Esophagus squamous epithelium (tissue), 4 donors: Measurements from ENCODE around the gene NEK9.

Source experiments
- CTCF ChIP-seq, 6 experiments: fragments of 450-650 bp in 4 of 6; fragments of 200-600 bp in 2 of 6; sonication (generic) in 2 of 6; IDR thresholded peaks; one replicate each; pipeline ENCODE4 v1.5.1; 2016 to 2019; ENCODE audit warnings: antibody characterized with exemption in 6 of 6, mild to moderate bottlenecking in 4 of 6, moderate library complexity in 4 of 6
- POLR2A ChIP-seq, 4 donors: fragments of 450-650 bp; IDR thresholded peaks; one replicate each; pipeline ENCODE4 v1.6.1; 2017; ENCODE audit warnings: antibody characterized with exemption in 4 of 4, mild to moderate bottlenecking in 4 of 4, moderate library complexity in 3 of 4

GRCh38 chr14:75143761-75144527 lies 17.1 kb upstream of the NEK9 start:
- no peak for TF ChIP-seq POLR2A (IDR thresholded peaks at IDR 0.05)
- TF ChIP-seq CTCF (IDR thresholded peaks at IDR 0.05) = no peak
